ENCODE measurements around the gene EXOC3L1.

EXOC3L1 gene

DNA sequence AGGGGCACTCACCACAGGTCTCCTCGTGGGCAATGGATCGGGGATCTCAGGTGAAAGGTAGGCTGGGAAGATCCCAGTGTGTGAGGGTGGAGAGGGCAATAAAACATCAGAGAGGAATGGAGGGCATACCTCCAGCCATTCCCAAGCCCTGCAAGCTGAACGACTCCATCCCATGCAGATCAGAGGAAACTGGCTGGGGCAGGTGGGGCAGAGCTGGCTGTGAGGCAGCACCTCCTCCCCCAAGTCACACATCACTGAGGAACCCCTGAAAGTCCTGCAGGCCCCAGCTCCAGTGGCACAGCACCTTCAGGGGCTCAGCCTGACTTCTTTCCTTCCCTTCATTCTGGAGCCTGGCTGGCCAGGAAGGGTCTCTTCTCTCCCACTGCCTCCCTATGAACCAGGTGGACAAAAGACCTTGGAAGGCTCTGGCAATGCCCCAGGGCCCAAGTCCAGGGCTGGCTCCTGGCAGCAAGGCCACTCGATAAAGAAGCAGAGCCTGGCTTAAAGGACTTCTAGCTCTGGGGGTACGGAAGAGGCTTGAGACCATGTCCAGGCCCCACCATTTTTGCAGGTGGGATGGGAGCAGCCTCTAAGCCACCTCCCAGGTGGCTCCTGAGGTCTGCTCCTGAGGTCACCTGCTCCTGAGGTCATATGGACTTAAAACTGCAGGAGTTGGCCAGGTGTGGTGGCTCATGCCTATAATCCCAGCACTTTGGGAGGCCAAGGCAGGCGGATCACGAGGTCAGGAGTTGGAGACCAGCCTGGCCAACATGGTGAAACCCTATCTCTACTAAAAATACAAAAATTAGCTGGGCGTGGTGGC, 23.5 kb upstream of the EXOC3L1 start:
- no peak for DNase-seq

DNA sequence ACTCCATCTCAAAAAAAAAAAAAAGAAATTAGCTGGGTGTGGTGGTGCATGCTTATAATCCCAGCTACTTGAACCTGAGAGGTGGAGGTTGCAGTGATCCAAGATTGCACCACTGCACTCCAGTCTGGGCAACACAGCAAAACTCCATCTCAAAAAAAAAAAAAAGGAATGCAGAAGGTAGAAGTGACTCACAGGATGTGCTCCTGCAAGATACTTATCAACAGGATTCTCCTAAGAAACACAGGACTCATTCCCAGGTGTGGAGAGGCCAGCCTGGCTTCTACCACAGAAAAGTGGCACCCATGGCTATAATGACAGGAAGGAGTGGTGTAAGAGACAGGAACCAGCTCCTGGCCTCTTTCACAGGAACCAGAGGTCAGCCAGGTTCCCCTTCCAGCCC, 22.8 kb upstream of the EXOC3L1 start:
- no peak for DNase-seq

DNA sequence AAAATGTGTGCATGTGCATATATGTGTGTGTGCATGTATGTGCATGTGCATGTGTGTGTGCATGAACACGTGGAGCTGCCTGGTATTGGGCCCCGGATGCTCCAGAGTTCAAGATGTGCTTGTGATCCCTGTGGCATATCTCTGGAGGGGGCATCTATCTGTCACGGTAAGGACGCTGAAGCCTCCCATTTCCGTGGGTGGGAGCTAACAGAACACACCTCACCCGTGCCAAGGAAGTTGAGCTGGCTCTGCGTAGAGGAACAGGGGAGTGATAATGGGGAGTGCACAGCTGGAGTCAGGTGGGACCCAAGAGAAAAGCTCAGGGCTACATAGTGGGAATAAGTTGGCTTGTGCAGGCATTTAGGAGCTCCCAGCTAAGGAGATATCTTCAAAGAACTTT, 21.7 kb upstream of the EXOC3L1 start:
- DNase-seq: no peak

DNA sequence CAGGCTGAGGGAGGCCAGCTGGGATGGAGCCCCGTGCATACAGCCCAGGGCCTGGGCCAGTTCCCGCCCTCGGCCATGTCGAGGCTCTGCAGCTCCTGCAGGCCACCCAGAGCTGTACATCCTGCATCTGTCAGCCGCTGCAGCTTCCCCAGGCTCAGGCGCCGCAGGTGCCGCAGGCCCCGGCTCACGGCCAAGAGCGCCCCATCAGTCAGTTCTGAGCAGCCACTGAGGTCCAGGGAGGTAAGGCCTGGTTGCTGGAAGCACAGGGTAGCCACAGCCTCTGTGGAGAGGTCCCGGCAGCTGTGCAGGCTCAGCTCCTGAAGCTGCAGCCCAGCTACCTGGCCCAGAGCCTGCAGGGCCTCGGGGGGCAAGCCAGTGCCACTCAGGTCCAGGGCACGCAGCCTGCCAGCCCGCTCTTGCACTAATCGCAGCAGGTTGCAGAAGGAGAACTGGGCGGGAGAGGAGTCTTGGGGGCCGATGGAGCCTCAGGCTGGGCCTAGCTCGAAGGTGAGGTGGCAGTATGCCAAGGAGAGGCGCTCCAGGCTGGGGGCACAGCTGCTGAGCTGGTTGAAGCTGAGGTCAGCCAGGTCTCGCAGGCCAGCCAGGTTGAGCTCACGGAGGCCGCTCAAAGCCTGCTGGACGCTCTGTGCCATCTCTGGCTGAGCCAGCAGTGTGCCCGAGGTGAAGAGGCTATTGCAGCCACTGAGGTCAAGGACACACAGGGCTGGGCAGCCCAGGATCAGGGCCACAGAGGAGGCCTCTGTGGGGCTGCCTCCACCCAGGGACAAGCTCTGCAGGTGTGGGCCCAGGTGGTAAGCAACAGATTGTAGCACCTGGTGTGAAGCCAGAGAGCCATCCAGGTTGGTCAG, 20.4 kb upstream of the EXOC3L1 start:
- DNase-seq: no peak

DNA sequence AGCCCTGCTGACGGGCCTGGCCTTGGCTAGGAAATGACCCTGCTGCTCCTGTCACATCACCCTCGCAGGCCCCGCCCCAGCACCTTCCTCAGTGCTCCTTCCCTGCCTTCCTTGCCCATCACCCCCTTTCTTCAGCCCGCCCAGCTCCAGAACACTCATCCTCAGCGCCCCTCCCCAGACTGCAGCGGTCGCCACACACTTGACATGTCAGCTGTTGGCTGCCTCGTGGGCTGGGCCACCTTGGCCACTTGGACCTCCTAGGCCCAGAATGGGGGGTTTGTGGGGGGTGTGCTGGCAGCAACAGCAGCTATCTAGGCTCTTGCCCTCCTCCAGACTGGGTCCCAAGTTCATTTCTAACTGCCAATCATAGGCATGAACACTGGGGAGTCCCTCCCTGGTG, 19.6 kb upstream of the EXOC3L1 start:
- DNase-seq: no peak

DNA sequence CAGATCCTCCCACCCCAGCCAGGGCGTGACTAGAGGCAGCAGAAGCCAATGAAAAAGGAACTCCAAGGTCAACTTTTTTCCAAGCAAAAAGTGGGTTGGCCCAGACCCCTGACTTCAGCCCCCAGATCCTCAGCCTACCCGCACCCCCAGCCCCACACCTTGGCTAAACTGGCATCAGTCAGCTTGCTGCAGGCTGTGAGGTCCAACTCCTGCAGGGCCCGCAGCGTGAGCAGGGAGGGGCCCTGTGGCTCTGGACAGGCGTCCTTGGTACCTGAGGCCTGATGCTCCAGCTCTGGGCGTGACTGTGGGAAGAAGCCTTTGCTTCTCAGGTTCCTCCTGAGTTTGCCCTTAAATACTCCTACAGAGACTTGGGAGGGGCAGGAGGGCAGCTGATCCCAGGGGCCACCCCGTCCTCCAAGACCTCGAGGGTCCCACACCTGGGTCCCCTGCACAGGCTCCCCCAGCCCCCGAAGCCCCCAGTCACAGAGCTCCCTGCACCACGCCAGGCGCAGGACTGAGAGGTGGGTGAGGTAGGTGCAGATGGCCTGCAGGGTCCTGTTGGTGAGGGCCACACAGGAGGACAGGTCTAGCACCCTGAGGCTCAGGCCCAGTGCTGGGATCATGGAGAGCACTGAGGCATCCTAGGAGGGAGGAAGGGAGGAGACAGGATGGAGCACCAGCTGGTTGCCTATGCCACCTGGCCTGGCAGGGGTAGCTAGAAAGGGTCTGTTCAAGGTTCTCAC, 18.4 kb upstream of the EXOC3L1 start:
- no peak for DNase-seq

DNA sequence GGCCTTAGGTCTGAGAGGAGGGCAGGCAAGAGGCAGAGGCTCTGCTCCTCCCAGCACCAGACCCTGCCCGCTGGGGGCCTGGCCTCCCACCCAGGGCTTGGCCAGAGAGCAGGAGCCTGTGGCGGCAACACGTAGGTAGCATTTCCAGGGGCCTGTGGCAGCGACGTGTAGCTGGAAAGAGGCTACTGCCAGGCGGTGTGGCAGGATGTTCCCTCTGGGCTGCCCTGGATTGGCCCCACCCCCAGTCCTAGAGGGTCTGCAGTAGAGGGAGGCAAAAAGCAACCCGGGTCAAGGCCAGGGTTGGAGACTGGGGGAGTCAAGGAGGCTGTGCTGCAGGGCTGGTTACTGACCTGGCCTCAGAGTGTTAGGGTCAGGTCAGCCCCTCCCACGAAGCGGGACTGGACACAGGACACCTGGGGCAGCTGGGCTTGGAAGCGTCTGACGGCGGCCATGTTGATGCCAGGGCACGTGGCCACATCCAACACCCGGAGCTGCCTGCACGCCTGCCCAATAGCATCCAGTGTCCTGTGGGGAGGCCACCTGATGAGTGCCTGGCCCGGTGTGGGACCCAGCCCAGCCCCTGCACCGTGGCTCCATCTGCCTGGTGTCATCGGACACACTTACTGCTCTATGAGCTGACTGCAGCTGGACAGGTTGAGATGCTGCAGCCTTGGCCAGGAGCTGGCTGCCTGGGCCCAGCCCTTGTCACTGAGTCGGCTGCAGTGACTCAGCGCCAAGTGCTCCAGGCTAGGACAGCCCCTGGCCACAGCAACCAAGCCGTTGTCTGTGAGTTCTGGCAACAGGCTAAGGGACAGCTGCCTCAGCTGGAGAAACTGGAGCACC, 17.5 kb upstream of the EXOC3L1 start:
- no peak for DNase-seq

DNA sequence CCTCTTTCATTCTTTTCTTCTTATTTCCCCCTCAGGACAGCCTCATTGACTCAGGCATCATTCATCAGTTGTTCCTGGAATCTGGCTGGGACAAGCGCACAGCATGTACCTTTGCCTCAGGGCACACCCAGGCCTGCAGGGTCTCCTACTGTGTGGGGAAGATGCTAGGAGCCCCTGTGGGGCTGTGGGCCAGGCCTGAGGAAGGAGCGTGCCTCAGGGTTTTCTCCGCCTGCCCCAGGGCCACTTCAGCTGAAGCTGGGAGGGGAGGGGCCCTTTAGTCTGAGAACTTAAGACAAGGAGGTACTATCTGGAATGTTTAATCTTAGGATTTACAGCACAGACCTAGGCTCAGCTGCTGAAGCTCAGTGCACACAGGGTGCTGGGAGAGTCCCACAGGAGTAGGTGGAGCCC, 16.9 kb upstream of the EXOC3L1 start:
- no peak for DNase-seq

DNA sequence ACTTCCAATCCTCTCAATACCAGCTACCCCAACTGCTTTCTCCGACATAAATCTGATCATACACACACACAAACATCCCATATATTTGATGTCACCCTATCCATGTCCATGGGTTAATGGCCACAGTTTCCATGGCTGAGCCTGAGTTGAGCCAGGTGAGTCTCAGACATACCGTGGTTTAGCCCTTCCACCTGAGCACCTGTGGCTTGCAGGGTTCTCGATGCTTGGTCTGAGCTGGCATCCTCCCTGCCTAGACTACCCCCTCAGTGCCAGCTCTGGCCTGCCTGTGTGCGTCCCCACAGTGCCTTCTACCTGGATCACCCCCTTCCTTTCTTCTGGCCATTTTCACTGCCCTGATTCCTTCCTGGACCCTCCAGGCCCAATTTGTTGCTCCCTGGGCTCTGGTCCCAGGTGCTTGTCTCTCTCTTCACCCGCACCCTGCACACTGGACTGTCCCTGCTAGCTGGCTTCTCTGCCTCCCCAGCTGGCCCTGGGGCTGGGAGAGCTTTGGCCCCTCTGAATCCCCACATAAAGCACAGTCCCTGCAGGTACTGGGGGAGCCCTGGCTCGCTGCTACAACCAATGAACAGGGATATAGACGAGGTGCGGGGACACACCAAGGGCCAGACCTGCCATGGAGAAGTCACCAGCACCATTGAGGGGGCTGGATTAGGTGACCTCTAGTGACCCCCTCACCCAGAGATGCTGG, 16.3 kb upstream of the EXOC3L1 start:
- DNase-seq: no peak

DNA sequence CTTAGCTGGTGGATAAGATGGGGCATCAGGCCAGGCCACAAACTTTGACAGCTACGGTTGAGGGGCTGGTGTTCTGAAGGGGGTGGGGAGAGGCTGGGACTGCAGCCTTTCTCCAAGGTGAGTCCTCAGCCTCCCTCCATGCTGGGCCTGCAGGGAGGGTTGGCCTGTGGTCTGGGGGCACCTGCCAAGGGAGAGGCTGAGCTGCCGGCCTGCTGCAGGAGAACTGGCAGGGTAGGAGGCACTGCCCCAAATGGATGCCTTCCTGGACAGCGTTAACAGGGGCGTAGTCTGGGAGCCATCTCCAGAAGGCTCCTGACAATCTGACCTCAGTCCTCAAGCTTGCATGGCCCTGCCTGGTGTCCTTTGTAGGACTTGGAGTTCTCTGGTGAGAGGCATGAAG, 14.1 kb upstream of the EXOC3L1 start:
- no peak for DNase-seq

DNA sequence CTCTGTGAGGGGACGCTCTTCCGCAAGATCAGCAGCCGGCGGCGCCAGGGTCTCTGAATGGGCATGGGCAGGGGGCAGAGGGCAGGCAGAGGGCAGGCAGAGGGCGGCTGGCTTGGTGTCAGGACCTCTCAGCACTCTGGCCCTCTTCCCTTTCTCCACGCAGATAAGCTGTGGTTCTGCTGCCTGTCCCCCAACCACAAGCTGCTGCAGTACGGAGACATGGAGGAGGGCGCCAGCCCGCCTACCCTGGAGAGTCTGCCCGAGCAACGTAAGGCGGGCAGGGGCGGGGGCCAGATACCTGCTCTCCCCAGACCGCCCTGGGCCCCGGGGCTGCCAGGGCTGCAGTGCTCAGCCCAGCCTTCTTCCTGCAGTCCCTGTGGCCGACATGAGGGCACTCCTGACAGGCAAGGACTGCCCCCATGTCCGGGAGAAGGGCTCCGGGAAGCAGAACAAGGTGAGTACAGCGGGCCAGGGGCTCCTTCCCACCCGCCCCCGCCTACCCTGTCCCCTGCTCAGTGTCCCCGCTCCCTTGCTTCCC, 13.1 kb upstream of the EXOC3L1 start:
- DNase-seq: no peak

DNA sequence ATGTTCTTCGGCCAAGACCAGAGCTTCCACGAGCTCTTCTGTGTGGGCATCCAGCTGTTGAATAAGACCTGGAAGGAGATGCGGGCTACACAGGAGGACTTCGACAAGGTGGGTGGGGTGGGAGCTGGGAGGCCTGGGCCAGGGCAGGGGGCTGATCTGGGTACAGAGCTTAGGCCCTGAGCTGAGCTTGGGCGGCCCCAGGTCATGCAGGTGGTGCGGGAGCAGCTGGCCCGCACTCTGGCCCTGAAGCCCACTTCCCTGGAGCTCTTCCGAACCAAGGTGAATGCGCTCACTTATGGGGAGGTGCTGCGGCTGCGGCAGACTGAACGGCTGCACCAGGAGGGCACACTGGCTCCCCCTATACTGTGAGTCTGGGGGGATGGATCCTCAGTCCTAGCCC, 12.5 kb upstream of the EXOC3L1 start:
- DNase-seq: no peak

DNA sequence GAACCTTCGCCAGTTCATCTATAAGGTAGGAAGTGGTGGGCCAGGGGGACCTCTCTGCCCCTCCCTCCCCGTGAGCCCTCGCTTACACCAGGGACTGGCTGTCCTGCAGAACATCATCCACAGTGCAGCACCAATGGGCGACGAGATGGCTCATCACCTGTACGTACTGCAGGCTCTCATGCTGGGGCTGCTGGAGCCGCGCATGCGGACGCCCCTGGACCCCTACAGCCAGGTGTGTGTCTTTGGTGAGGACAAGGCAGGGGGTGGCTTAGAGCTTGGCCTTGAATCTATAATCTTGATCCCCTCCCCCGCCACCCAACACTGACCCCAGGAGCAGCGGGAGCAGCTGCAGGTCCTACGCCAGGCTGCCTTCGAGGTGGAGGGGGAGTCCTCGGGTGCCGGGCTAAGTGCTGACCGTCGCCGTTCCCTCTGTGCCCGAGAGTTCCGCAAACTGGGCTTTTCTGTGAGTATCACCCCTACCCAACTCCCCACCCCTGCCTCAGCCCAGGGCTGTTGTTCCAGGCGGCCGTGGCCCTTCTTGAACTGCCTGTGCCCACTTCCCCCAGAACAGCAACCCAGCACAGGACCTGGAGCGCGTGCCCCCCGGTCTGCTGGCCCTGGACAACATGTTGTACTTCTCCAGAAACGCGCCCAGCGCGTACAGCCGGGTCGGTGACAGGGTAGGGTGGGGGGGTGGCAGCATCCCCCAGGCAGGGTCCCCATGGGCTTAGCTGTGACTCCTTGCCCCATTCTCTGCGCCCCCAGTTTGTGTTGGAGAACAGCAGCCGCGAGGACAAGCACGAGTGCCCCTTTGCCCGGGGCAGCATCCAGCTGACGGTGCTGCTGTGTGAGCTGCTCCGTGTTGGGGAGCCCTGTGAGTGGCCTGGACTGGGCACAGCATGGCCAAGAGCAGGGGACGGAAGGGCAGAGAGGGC, 11.7 kb upstream of the EXOC3L1 start:
- no peak for DNase-seq

DNA sequence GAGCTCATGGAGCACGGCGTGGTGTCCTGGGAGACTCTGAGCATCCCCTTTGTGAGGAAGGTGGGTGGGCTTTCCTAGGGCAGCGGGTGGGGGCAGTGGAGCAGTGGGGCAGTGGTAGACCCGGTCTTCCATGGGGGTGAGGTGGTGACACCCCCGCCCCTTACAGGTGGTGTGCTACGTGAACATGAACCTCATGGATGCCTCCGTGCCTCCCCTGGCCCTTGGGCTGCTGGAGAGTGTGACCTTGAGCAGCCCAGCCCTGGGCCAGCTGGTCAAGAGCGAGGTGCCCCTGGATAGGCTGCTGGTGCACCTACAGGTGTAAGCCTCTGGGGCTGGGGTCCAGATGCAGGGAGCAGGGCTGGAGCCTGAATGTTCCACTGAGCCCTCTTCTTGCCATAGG, 10.6 kb upstream of the EXOC3L1 start:
- no peak for DNase-seq

DNA sequence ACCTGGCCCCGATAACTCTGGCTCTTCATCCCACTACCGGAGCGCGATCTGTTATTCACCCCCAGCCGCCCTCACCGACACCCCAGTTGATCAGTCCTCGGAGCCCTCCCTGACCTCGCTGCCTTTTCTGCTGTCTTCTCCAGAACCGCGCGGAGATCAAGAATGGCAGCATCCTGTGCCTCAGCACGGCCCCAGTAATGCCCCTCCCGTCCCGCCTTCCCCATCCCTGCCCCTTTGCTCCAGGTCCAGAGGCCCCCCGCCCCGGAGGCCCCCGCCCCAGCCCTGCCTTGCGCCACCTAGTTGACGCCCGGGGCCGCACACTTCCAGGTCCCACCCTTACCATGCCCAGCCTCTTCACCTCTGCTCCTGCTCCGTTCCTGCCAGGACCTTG, 9.9 kb upstream of the EXOC3L1 start:
- no peak for DNase-seq

DNA sequence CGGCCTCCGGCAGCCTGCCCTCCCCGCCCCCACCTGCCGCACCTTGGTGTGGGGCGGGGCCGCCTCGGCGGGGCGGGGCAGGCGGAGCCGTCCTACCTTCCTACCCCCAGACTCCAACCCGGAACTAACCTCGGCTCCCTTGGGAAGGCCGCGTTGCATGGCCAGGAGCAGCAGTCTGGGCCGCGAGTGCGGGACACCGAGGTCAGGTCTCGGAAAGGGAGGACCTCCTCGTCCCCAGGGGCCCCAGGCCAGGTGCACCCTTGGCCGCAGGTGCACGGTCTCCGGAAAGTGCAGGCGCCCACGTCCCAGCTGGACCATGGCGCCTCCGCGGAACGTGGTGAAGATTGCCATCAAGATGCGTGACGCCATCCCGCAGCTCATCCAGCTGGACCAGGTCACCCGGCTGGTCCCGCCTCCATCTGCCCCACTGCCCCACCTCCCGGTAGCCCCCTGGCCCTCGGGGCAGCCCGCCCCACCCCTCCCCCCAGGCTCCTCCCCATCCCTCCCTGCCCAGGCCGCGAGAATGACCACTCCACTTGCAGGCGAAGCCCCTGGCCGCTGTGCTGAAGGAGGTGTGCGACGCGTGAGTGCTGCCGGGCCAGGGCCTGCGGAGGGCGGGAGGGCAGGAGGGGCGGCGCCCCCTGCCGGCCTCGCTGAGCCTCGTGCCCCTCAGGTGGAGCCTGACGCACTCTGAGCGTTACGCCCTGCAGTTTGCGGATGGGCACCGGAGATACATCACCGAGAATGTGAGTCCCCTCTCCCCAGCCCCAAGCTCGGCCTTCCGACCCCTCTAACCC, 9.3 kb upstream of the EXOC3L1 start, which contains the start of gene ELMO3:
TSS of gene ELMO3 (plus strand) at position 121 of the 797 bp plus-strand sequence. CDS start at position 317, 196 bp downstream.
- DNase-seq: peak; percentile 42

DNA sequence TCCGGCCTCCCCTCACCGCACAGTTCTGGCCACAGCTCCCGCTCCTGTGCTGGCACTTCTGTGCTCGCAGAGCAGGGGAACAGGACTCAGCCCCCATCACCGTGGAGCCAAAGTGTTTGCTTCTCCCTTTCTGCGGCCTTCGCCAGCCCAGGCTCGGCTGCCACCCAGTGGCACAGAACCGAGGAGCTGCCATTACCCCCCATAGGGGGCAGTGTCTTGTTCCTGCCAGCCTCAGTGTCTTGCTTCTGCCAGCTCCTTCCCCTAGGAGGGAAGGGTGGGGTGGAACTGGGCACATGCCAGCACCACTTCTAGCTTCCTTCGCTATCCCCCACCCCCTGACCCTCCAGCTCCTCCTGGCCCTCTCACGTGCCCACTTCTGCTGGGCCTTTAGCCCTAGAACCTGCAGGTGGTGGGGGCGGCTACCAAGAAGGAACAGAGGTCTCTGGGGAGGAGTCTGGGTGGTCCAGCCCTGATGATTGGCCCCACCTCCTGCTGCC, 8.3 kb upstream of the EXOC3L1 start:
- DNase-seq: peak; percentile 53

DNA sequence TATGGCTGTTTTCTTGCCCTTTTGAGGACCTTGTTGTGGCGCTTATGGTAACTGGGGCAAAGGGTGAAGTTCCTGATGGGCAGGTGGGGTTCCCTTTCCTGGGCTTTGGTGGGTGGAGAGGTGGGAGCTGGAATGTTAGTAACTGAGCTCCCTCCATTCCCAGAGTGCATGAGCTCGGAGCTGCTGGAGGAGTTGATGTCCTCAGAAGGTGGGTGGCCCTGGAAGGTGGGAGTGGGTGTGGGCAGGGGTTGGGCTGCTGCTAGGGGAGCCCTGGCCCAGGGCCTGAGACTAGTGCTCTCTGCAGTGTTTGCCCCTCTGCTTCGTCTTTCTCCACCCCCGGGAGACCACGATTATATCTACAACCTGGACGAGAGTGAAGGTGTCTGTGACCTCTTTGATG, 7.8 kb upstream of the EXOC3L1 start:
- no peak for DNase-seq

DNA sequence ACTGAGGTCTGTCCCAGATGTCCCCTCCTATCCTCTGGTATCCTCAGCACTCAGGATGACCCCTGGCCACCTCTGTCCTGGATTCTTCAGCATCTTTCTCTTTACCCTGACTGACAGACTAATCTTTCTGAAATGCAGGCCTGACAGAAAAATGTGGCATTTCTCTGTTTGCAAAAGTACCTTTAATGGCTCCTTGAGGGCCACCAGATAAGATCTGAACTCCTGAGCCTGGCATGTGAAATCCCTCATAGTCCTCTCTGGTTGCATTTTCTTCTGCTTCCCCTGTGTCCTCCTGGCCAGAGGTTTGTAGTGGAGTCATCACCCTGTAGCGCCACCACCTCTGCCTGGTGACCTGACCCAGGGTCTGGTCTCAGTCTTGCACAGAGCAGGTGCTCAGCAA, 6.9 kb upstream of the EXOC3L1 start:
- no peak for DNase-seq
